B cell (primary cell): ENCODE data around the gene NT5C1B. TPM values are rescaled to one million over a fixed set of nuclear protein-coding genes. Genes with fewer than 3 reads are reported as not detected.

ENCODE experiments used
- ATAC-seq: fragments of 200-7000 bp; cut with Tn5 transposase; one replicate; pipeline ENCODE4 v1.10.0; 2021; ENCODE audit warnings: low read depth, mild to moderate bottlenecking, moderate number of reproducible peaks, moderate library complexity
- CTCF ChIA-PET: fragments of 350-600 bp; sonication (Branson Sonifier 250); formaldehyde crosslinking; loops from one replicate; lab custom pipeline; 2021; ENCODE audit warnings: antibody characterized with exemption, inconsistent platforms; lab: Charles Lee
- POLR2A ChIA-PET: fragments of 350-600 bp; sonication (Branson Sonifier 250); formaldehyde crosslinking; loops from one replicate; lab custom pipeline; 2021; ENCODE audit warnings: antibody characterized with exemption; lab: Charles Lee
- DNase-seq: peaks from one replicate; pipeline ENCODE4 v3.0.0; 2013
- H2AFZ ChIP-seq: 2 replicates; pipeline ENCODE4 v1.6.1; 2012; ENCODE audit warnings: mild to moderate bottlenecking, low read depth, low read length; ENCODE audit not compliant: insufficient read depth, poor library complexity, severe bottlenecking
- H3K27ac ChIP-seq, 2 donors: 1 replicate in 1 of 2; 2 replicates in 1 of 2; pipeline ENCODE4 v1.5.1; 2012 to 2013; ENCODE audit warnings: low read length in 2 of 2, mild to moderate bottlenecking in 2 of 2, moderate library complexity in 1 of 2
- H3K27me3 ChIP-seq, 4 experiments: fragments of 200-600 bp in 1 of 4; sonication (generic) in 1 of 4; replicated peaks in 1 of 4; 1 replicate in 2 of 4; 2 replicates in 2 of 4; pipeline versions ENCODE4 v1.6.1 to v1.7.0; 2013 to 2016; ENCODE audit warnings: low read length in 3 of 4, mild to moderate bottlenecking in 2 of 4, mixed read lengths in 1 of 4, moderate library complexity in 1 of 4; ENCODE audit not compliant: insufficient read depth in 4 of 4, control insufficient read depth in 3 of 4; ENCODE audit errors: control extremely low read depth in 1 of 4
- H3K36me3 ChIP-seq, 2 experiments: replicated peaks in 1 of 2; 1 replicate in 1 of 2; 2 replicates in 1 of 2; pipeline versions ENCODE4 v1.6.1 to v1.7.1; 2013; ENCODE audit warnings: low read length in 1 of 2; ENCODE audit not compliant: insufficient read depth in 2 of 2, control insufficient read depth in 1 of 2; ENCODE audit errors: control extremely low read depth in 1 of 2, extremely low read depth in 1 of 2
- H3K4me1 ChIP-seq, 2 donors: fragments of 200-600 bp in 1 of 2; sonication (generic) in 1 of 2; 1 replicate in 1 of 2; 2 replicates in 1 of 2; pipeline versions ENCODE4 v1.5.1 to v1.6.1; 2013 to 2017; ENCODE audit warnings: low read length in 2 of 2; ENCODE audit not compliant: control insufficient read depth in 2 of 2, insufficient read depth in 2 of 2
- H3K4me2 ChIP-seq: replicated peaks from 2 replicates; pipeline ENCODE3; 2012; ENCODE audit warnings: mild to moderate bottlenecking, low read depth, low read length; ENCODE audit not compliant: poor library complexity, severe bottlenecking
- H3K4me3 ChIP-seq, 5 experiments: fragments of 200-600 bp in 1 of 5; sonication (generic) in 1 of 5; 1 replicate in 3 of 5; 2 replicates in 2 of 5; pipeline versions ENCODE4 v1.5.1 to v1.7.0; 2011 to 2016; ENCODE audit warnings: low read length in 4 of 5, mild to moderate bottlenecking in 4 of 5, low read depth in 2 of 5, control low read depth in 1 of 5, moderate library complexity in 1 of 5; ENCODE audit not compliant: insufficient read depth in 1 of 5; ENCODE audit errors: control extremely low read depth in 1 of 5, extremely low read depth in 1 of 5
- H3K79me2 ChIP-seq: fragments of 200-600 bp; sonication (generic); one replicate; pipeline ENCODE4 v1.6.0; 2016; ENCODE audit warnings: low read length; ENCODE audit not compliant: control insufficient read depth, insufficient read depth
- H3K9ac ChIP-seq: fragments of 200-600 bp; sonication (generic); 2 replicates; pipeline ENCODE4 v1.6.1; 2017; ENCODE audit warnings: mild to moderate bottlenecking, low read length, moderate library complexity
- H3K9me3 ChIP-seq, 3 donors: one replicate each; pipeline versions ENCODE4 v1.6.1 to v1.7.1; 2013; ENCODE audit warnings: low read length in 2 of 3; ENCODE audit not compliant: control insufficient read depth in 2 of 3, insufficient read depth in 1 of 3; ENCODE audit errors: control extremely low read depth in 1 of 3
- H4K20me1 ChIP-seq: 2 replicates; pipeline ENCODE4 v1.6.0; 2012; ENCODE audit warnings: mild to moderate bottlenecking, low read length; ENCODE audit not compliant: insufficient read depth, control insufficient read depth, poor library complexity, severe bottlenecking
- H3K27ac Mint-ChIP-seq: one replicate; pipeline ENCODE4 v1.8.0; 2021; ENCODE audit warnings: mixed read lengths
- H3K27me3 Mint-ChIP-seq: one replicate; pipeline ENCODE4 v1.8.0; 2021; ENCODE audit warnings: mixed read lengths
- H3K4me1 Mint-ChIP-seq: one replicate; pipeline ENCODE4 v1.8.0; 2021; ENCODE audit warnings: mixed read lengths
- H3K4me3 Mint-ChIP-seq: one replicate; pipeline ENCODE4 v1.8.0; 2021; ENCODE audit warnings: mixed read lengths
- H3K9me3 Mint-ChIP-seq: one replicate; pipeline ENCODE4 v1.8.0; 2022; ENCODE audit warnings: mixed read lengths; ENCODE audit not compliant: insufficient read depth
- EZH2 ChIP-seq: IDR thresholded peaks from 2 replicates; pipeline ENCODE4 v1.6.1; 2012; ENCODE audit warnings: borderline replicate concordance, low read depth, mild to moderate bottlenecking, moderate library complexity, low read length; ENCODE audit not compliant: insufficient read depth, poor library complexity, severe bottlenecking
- WGBS: methylation state at CpG from one replicate; pipeline ENCODE4 v1.1.5; 2013; ENCODE audit warnings: missing lambda C conversion rate; ENCODE audit not compliant: insufficient coverage; 5-methylcytosine and 5-hydroxymethylcytosine counted together
- intact Hi-C: fragments of 100-400 bp; cut with micrococcal nuclease; formaldehyde crosslinking; loops from one replicate; pipeline ENCODE4 v1.10.0; 2022
- polyA plus RNA-seq: library from polyadenylated mRNA; depleted of rRNA; stranded (reverse); fragments of >200 nt; gene quantifications from 2 replicates; pipeline ENCODE4 v1.2.3, GENCODE V29; 2012
- total RNA-seq, 2 donors: library from RNA; stranded (reverse); fragments of 120-200 nt in 1 of 2; gene quantifications; 1 replicate in 1 of 2; 2 replicates in 1 of 2; pipeline versions ENCODE4 v1.2.3 to v1.2.4, GENCODE V29; 2013 to 2022
- TF ChIP-seq, protein P1 (sequence below): fragments of 200-600 bp; IDR thresholded peaks from one replicate; pipeline ENCODE4 v1.8.0; 2022; ENCODE audit warnings: antibody characterized with exemption, mild to moderate bottlenecking

Gene NT5C1B
- total and polyA plus RNA-seq, 2 donors (not counting 1 experiment from before 2014, with no cell fraction given) = not detected

DNA sequence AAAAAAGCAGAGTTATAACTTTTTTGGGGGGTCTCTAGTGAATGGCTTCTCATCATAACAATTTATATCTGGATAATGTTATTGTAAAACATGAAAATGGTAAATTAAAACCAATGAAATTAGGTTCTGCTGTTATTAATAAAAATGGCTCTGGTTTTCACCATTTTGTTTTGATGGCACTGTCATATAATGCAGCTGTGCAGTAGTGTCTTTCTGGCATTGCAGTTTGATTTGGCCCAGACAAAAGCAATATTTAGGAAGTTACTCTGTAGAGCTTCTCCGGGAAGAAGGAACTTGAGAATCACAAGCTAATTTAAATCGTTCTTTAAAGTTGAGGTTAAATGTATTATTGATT, 15.1 kb upstream of the NT5C1B start:
- Mint-ChIP-seq H3K27me3 (no peaks in the 10 kb centered on the region), H3K27ac (no peak overlapping the region), H3K4me1 (peaks cover 4% of the 10 kb centered on the region), H3K9me3 (no peaks in the 10 kb centered on the region), H3K4me3 (no peak overlapping the region)
- H3K9me3 ChIP-seq = no peaks in the 10 kb centered on the region
- no peak overlapping the region for H3K4me3 ChIP-seq
- H3K27ac ChIP-seq = no peak overlapping the region
- ChIA-PET POLR2A (no interaction called here), CTCF (no interaction called here)
- H3K27me3 ChIP-seq = no peaks in the 10 kb centered on the region
- ATAC-seq (no peak), DNase-seq (no peak)
- H4K20me1 ChIP-seq = no peaks in the 10 kb centered on the region
- H3K9ac ChIP-seq = no peak overlapping the region
- no peak for TF ChIP-seq EZH2
- TF ChIP-seq, protein P1, sequence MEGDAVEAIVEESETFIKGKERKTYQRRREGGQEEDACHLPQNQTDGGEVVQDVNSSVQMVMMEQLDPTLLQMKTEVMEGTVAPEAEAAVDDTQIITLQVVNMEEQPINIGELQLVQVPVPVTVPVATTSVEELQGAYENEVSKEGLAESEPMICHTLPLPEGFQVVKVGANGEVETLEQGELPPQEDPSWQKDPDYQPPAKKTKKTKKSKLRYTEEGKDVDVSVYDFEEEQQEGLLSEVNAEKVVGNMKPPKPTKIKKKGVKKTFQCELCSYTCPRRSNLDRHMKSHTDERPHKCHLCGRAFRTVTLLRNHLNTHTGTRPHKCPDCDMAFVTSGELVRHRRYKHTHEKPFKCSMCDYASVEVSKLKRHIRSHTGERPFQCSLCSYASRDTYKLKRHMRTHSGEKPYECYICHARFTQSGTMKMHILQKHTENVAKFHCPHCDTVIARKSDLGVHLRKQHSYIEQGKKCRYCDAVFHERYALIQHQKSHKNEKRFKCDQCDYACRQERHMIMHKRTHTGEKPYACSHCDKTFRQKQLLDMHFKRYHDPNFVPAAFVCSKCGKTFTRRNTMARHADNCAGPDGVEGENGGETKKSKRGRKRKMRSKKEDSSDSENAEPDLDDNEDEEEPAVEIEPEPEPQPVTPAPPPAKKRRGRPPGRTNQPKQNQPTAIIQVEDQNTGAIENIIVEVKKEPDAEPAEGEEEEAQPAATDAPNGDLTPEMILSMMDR = no peak
- intact Hi-C loops = no loop called here
- H3K36me3 ChIP-seq = no peaks in the 10 kb centered on the region
- H2AFZ ChIP-seq = no peak overlapping the region
- H3K4me2 ChIP-seq = no peak overlapping the region
- H3K79me2 ChIP-seq = no peaks in the 10 kb centered on the region
- 100% methylated on average over 1 of the region's 2 CpGs for WGBS
- H3K4me1 ChIP-seq = peaks cover 3 to 5% of the 10 kb centered on the region in 2 donors

DNA sequence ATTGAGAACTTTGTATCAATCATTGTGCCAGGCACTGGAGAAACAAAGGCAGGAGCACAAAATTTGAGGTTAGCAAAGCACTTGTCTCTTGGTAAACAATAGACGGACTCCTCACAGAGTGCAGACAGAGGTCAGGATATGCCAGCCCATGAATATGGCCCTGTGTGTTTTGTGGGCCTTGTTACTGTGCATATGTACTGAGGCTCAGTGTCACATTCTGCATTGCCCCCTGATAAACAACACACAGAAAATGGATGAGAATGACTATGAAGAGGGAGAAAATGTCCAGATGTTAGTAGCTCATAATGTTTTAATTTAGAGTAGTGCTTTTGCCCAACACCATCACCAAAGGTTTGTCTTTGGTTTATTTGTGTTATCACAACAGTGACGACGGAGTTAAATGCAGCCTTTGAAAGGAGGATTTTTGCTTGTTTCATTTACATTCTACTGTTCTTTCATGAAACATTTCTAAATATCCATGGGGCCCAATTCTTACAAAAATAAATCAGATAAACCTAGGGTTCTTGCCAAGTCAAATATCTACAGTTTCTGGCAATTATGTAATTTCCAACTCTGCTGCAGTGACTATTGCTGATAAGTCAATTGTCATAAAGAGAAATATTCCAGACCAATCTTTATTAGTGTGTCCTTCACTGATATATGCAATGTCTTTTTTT, 14.6 kb upstream of the NT5C1B start:
- WGBS = 100% methylated on average over 1 of the region's 3 CpGs
- CTCF ChIA-PET = no interaction called here
- intact Hi-C loops = no loop called here

More for the DNA sequence above, 14.6 kb upstream of the NT5C1B start:
- H3K27ac ChIP-seq = no peak overlapping the region
- H3K4me1 Mint-ChIP-seq = peaks cover 4% of the 10 kb centered on the region
- H3K4me2 ChIP-seq = no peak overlapping the region
- ATAC-seq (no peak), DNase-seq (no peak)
- no peaks in the 10 kb centered on the region for H3K9me3 ChIP-seq
- no peak overlapping the region for H3K27ac Mint-ChIP-seq
- H3K9me3 Mint-ChIP-seq = no peaks in the 10 kb centered on the region
- H3K36me3 ChIP-seq = no peaks in the 10 kb centered on the region
- no peak overlapping the region for H3K4me3 Mint-ChIP-seq
- TF ChIP-seq, protein P1 = no peak
- no peak for TF ChIP-seq EZH2
- no peaks in the 10 kb centered on the region for H3K27me3 ChIP-seq
- no peak overlapping the region for H3K9ac ChIP-seq
- H3K4me1 ChIP-seq = peaks cover 5 to 8% of the 10 kb centered on the region in 2 donors
- no peaks in the 10 kb centered on the region for H3K27me3 Mint-ChIP-seq
- POLR2A ChIA-PET = no interaction called here
- no peak overlapping the region for H2AFZ ChIP-seq
- no peak overlapping the region for H3K4me3 ChIP-seq
- no peaks in the 10 kb centered on the region for H4K20me1 ChIP-seq
- H3K79me2 ChIP-seq = no peaks in the 10 kb centered on the region
